Stimulated activated CD4-positive, alpha-beta T cell treated with anti-CD3 and anti-CD28 coated beads, Interleukin-1b, Interleukin-23, amount 100 ng/mL, for 48 hours (primary cell): ENCODE data around the gene SCGN.
"Not testable (repeated sequence)": the region's sequence is repeated elsewhere in the genome, so short reads cannot be mapped to it uniquely, and the experiment has no call there.

Source experiments
- DNase-seq: peaks from one replicate; pipeline ENCODE4 v3.0.0-alpha.2; 2020

Gene SCGN

GRCh38 chr6:25732468-25733198, 80.6 kb downstream of the SCGN start:
- no peak for DNase-seq

DNA sequence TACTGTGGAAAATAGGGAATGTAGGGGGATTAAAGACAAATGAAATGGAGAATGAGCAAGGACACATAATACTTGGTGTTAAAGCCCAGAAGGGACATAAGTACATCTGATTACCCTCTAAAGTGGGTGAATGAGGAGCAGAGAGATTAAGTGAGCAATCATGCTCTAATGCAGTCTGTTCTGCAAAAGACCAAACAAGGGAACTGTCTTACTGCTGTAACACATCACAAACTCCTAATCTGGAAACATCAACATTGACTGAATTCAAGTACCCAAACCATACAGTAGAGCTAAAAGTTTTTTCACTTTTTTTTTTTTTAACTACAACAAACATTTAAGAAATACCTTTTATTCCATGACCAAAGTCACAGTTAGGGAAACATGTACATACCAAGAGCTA, 83.2 kb downstream of the SCGN start:
- no peak for DNase-seq

GRCh38 chr6:25743868-25744267, 91.9 kb downstream of the SCGN start:
- DNase-seq, result no peak

DNA sequence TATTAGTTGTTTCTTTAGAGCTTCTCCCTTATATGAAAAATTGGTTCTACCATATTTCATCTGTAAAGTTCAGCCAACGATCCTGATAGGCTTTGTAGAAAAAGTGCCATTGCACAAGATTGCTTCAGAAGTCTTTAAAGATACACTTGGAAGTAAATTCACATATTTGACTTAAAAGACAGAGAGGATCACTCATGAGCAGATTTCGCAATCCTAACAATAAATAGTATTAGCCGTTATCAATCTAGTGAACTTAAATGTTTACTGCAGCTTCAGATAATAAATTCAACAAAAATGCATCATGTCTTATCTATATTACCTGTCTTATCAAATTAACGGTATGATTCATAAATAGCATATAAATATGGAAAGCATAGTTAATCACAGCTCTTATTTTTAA, 93.8 kb downstream of the SCGN start:
- no peak for DNase-seq

GRCh38 chr6:25746968-25747367, 95.0 kb downstream of the SCGN start:
- DNase-seq, result no peak

DNA sequence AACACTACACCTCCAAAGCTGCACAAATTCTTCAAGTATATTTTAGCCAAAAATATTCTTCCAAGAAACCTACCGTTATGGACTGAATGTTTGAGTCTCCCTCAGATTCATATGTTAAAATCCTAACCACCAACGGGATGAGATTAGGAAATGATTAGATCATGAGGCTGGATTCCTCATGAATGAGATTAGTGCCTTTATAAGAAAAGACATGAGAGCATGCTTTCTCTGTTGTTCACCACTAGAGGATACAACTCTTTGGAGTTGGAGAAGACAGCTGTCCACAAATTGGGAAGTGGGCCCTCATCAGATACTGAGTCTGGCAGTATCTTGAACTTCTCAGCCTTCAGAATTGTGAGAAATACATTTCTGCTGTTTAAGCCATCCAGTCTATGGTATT, 95.5 kb downstream of the SCGN start:
- DNase-seq, result no peak

GRCh38 chr6:25748049-25748448, 96.0 kb downstream of the SCGN start:
- no peak for DNase-seq

- DNase-seq, result not testable (repeated sequence)
Observed at GRCh38 chr6:25748601-25749517, 96.8 kb downstream of the SCGN start.

DNA sequence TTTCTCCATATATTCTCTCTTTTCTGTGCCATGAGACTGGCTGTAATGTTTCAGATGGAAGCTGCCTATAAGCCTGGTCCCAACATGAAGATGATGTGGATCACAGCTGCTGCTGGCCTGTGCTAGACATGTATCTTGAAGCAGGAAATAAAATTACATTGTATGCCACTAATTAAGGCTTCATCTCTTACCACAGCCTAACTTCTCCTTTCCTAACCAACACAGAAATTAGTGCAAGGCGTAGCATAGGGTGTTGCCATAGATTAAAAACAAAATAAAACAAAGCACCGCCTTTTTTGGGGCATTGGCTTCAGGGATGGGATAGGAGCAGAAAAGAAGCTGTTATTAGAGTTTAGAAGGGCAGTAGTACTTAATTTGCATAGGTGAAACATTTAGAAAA, 97.8 kb downstream of the SCGN start:
- DNase-seq, result no peak

GRCh38 chr6:25750906-25751305, 98.9 kb downstream of the SCGN start:
- DNase-seq, result no peak
